ENCODE data around the gene CACNB4.
A peak's percentile ranks its signal among the peaks of the same experiment; 100 is the strongest.

Gene CACNB4

DNA sequence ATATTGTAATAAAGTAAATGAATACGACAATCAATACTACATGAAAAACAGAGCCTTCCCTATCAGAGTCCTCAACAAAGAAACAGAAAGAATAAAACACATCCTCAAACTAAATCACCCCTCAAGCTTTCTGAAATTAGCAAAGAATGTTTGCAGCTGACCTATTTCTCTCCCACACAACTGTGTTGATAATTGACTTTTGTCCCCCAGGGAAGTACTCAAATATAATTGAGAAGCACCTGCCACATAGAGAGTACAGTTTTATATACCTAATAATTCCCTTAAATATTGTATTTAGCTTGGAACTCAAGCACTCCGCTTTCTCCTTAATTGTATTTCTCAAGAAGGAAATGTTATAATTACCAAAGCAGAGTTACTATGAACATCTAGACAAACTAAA, 12.6 kb downstream of the CACNB4 start:
- no peak for DNase-seq

DNA sequence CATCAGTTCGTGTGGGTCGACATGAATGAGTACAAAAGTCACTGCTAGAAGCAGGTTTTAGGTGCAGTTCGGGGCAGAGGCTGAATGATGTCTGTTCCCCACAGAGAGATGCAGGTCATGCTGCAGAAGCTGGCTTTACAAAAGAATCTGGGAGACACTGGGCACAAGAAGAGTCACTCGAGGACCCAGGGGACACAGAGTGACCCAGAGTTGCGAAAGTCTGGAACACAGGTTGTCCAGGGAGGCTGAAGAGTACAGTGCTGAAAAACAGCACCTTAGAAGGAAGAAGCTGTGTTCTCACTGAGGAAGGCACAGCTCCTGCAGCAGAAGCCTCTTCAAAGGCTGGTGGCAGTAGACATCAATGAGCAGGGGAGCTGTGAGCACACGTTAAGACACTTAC, 14.8 kb downstream of the CACNB4 start:
- DNase-seq, result no peak

DNA sequence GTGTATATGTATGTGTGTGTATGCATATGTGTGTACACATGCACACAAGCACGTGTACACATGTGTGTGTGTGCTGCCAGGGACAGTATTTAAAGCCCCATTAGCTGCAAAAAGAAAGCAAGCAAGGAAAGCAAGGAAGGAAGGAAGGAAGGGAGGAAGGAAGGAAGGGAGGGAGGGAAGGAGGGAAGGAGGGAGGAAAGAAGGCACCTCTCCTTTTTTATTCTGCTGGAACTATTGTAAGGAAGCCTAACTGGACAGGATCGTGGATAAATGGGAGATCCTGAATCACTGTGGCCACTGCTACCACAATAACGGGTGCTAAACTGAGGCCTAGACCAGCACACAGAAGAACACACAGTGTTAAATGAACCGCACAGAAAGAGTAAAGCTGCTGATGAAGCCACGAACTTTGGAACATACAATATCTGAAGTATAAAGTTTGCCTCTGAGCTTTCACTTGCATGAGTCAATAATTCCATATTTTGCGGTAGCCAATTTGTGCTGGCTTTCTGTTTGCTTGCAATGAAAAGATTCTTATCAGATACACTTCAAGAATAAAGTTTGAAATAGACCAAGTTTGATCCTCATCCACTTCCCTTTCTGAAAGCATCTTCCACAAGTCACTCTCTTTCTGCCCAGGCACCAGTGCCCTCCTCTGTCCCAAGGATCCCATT, 15.5 kb downstream of the CACNB4 start:
- no peak for DNase-seq

DNA sequence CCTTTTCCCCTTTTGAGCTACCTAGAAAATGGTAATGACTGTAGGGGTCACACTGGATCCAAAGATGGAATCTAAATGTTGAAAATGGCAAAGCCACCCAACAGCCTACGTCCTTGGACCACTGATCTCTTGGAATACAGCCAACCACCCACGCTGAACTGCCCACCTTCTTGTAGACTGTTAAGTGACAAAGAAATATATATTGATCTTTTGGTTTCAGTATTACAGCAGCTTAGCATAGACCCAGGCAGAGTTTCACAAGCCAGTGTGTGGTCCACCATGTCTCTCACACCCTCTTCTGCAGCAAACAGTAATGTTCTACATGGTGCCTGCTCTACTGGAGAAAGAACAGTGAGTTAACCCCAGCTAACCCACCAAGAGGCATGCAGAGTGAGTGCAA, 20.2 kb downstream of the CACNB4 start:
- DNase-seq, result no peak

DNA sequence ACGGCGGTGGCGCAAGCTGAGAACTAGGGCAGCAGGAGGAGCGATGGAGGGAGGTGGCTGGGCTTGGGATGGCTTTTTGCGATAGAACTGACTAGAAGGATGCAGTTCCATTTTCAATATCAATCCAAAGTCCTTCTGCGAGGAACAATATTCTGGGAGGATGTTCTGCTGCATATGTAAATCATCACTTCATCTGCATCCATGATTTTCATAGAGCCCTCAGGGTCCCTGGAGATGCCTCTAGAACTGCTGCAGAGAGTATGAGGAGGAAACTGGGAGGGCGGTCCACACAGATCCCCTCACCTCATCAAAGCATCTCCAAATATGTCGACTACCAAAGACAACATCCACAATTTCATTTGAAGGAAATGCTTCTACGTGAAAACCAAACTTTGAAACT, 20.8 kb downstream of the CACNB4 start:
- no peak for DNase-seq

DNA sequence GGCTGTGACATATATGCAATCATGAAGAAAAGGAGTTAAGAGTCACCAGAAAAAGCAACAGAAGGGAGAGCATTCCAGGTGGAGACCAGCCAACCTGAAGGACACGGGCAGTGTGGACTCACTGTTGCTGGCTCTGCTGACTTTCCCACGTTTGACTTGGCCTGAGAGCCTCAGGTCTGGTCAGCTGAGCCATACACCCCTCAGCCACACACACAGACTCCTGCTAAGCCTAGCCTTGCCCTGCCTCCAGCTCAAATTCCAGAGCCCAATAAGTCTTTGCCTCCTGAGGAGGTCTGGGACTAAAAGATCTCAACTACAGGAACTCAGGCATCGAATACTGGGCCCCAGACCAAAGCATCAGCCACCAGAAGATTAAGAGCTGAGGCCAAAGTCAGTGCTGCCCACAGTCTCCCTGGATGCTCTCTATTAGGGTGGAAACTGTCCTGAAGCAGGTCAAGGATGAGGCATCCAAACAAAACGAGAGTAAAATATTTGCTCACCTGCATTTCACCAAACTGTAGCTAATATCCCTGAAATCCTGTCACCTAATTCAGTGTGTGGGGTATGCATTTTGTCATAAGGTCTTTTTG, 23.3 kb downstream of the CACNB4 start:
- DNase-seq, result no peak

DNA sequence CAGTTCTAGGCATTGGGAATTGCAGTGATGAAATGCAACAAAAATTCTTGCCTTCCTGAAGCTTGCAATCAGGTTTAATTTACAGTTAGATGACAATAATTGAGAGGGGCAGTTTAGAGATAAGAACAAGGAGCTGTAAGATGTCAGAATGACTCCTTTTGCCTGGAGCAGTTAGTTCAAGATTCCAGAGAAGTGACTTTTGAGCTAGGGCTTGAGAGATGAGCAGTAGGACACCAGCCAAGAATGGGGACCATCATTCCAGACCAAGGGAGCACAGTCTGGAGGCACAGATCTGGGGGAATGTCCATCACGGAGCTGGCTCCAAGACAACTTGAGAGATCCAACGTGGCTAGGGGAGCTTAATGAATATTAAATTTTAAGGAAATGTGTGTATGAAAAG, 26.8 kb downstream of the CACNB4 start:
- no peak for DNase-seq

DNA sequence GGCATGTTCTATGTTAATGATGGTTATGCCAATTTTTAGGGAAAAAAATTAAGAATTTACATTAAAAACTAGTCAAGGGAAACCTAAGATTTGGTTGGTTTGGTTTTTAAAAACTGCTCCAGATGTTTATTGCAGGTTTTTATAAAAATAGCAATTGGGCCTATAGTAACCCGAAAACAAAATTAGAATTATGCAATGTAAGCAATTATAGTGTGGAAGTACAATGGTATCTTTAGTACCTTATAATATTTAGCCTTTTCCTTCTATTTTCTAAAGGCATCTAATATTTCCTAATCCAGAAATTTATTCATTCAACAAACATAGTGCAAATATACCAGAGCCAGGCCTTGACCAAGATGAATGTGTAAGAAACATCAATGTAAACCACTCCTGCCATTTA, 27.3 kb downstream of the CACNB4 start:
- DNase-seq, result no peak

DNA sequence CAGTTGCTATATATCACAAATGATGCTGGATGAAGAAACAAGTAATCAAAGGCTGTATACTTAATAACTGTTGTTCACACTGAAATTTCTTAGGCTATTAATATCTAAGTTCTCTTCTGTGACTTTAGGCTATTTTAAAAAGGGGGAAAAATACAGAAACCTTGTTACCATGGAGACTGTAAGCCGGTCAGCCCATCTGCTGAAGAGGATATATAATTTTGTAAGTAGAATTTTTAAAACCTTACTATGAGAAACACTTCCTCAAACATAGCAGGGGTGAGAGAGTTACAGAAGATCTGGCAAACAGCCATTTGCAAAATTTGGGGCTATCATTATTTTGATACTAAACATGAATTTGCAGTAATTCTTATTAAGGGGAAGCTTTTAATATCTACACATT, 27.8 kb downstream of the CACNB4 start:
- DNase-seq, result no peak

DNA sequence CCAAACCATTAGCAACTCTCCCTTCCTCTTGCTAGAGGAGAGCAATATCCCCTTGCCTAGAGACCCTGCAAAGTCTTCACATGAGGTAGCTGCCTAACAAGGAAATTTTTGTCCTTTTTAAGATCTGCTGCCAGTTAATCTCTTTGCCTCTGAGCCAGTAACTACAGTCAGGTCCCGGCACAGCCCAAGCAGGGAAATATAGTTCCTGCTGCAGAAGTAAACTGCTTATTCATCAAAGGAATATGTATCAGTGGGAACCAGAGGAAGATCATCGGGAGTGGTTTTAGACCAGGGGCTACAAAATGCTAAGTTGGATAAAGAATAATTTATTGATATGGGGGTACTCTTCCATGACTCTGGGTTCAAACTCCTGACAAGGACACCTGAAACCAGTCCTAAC, 30.6 kb downstream of the CACNB4 start:
- no peak for DNase-seq

DNA sequence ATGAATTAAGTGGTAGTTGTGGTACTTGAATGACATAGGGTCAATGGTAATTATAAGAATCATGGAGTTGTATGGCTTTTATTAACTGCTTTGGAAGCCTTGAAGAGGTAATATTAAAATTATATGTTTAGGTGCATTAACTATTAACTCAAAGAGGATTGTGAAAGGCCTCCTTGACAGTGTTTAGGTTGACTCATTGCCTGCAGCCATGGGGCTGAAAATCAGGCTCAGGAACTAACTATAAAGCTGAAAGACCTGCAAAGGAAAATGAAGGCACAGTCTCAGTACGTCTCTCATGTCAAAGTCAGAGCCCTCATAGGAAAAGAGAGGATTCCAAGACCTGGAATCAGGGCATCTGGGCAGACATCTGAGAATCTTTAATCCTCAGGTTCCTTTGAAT, 31.0 kb downstream of the CACNB4 start:
- DNase-seq, result no peak

DNA sequence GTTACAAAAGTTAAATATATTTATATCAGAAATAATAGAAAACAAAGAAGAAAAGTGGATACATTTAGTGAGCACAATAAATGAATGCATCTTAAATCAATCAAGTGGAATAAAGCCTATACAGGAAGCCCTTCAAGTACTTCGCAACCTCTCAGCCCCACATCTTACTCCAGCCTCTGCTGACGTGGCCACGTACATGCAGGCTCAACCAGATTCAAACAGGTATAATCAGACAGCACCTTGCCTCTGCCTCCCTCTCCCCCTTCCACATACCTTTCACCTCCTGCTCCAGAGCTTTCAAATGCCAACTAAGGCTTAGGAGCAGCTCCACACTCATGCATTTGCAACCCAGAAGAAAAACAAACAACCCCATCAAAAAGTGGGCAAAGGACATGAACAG, 32.9 kb downstream of the CACNB4 start:
- no peak for DNase-seq

DNA sequence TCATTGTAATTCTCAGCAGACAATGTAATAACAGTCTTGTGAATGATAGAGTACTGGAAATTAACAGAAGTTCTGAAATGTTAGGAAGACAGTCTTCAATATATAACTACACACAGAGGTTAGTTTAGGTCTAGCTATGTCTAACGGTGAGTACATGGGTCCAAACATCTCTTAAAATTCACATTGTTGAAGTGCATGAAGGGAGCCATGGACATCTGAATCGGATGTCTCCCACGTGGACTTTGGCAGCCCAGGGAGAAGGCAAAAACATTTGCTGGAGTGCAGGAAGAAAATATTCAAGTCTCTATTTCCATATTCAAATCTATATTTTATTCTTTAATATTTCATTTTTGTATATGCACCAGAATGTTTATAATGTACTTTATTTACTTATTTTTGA, 34.8 kb downstream of the CACNB4 start:
- no peak for DNase-seq

DNA sequence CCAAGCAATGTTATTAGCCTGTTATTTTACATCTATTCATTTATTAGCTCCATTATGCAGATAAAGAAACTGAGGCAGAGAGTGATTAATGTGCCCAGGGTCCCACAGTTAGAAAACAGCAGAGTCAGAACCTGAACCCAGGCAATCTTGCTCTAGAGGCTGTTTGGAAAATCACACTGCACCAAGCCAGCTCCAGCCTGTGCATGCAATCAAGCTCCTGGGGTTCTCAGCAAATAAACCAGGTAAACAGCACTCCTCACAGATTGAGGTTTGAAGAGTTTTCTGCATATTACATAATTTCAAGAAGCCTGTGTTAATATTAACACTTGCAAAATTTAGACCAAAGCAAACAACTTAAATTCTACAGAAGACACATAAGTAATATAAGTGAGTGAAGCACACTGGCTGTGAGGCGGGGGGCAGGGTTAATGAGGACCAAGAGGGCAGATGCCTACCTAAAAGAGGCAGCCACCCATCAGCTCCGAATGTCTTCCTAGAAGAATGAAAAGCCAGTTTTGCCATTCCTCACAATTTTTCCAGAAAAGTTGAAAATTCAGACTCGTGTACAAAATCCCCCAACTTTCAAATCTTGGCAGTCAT, 35.4 kb downstream of the CACNB4 start:
- DNase-seq, result no peak

DNA sequence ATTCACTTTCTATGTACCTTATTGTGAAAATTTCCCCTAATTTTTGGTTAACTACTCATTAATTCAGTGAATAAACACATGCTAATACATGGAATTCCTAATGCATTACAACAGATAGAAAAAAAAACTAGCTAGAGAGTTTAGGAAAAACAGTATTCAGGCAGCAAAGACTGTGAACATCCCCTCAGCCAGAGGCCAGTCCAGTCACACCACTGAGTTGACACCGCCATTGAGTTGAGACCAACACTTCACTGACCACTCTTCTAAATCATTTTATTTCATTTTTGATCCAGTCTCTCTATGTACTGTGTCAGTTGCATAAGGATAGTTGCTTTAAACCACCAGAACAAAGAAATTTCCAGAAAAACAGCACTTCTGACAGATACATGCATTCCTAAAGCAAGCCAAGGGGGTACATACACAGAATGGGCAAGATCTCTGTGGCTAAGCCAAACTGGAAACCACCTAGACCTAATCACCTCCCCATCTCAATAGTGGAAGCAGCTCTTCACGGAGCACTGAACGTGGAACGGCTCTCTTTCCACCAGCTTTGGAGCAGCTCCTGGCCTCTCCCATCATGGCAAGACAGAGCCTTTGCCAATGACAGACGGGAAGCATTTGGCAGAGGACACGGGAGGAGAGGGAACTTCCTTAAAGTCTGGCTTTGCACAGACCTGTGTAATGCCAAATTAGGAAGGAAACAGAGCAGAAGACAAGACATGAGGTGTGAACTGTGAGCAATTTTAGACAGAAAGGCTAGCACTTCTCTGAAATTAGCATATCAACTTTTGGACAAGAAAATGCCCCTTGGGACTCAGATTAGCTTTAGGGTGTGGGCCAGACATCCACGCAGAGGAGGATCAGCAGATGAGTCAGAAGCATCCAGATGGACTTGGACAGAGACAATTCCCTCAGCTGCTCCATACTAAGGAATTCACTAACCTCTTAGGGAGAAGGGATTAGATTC, 36.4 kb downstream of the CACNB4 start:
- DNase-seq, result peak; percentile 50

DNA sequence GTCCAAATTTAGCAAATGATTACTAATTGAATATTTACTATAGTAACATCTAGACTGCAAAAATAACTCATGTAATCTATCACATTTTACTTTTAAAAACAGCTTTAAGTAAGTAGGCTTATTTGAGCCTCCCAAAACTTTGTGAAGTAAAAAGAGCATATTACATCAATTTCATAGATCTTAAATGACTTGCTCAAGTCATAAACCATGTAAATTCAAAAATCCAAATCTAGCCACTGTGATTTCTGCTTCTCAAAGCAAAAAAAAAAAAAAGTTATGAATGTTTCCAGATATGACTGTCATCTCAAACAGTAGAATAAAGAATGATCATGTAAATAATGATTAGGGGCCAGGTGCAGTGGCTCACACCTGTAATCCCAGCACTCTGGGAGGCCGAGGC, 37.5 kb downstream of the CACNB4 start:
- DNase-seq, result no peak

DNA sequence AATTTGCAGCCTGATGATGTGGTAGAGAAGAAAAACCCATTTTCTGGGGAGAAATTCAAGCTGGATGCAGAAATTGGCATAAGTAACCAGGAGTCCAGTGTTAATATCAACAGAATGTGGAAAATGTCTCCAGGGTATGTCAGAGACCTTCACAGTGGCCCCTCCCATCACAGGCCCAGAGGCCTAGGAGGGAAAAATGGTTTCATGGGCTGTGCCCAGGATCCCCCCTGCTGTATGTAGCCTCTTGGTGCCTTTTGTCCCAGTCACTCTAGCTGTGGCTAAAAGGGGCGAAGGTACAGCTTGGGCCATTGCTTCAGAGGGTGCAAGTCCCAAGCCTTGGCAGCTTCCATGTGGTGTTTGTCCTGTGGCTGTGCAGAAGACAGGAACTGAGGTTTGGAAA, 40.2 kb downstream of the CACNB4 start:
- DNase-seq, result no peak

DNA sequence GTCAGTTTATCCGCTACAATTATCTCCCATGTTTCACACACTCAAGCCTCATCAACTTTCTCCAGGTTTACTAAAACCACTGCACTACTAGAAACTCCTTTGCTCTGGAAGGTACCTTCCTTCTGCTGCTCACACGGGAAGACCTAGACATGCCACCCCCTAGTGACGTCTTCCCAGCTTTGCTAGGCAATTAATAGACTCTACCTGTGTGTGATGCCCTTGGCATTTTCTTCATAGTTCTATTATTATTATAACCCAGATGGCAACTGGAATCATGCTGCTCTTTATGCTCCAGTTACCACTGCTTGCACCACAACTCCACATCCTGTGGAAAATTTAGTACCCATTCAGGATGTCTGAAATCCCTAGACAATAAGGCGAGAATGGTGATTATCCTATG, 42.4 kb downstream of the CACNB4 start:
- DNase-seq, result no peak

DNA sequence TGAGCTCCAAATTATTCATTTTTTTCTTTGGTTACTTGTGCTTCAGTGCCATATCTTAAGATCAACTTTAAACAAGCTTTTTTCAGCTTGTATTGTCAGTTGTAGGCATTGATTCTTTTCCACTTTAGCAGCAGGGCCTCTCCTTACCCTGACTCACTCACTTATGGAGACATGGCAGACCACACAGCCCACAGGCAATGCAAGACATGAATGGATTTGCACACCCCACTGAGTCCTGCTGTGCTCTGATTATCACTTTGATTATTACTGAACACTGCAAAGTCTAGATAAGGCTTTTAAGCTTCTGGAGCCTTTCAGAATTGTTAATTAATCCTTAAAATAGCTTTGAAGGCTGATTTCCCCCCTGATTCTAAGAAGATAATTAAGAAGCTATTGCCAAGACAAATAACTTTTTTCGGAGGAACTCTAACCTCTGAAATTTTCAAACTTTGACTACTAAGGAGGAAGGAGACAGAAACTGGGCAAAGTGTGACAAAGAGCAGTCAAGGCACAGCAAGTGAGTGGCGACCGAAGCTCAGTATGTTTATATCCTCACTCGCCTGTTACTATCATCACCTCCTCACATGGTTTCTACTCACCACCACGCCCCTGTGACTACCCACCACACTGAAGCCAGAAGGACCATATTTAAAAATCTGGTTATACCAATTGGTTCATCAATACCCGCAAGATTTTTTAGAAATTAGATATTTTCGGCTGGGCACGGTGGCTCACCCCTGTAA, 43.3 kb downstream of the CACNB4 start:
- no peak for DNase-seq

DNA sequence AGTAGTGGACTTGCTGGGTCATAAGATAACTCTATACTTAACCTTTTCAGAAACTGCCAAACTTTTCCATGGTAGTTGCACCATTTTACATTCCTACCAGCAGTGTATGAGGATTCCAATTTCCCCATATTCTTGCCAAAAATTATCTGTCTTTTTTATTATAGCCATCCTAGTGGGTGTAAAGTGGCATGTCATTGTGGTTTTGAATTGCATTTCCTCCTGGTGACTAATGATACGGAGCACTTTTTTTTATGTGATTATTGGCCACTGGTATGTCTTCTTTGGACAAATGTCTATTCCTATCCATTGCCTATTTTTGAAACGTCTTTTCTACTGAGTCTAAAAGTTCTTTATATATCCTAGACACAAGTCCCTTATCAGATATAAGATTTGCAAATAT, 44.3 kb downstream of the CACNB4 start:
- DNase-seq, result no peak

DNA sequence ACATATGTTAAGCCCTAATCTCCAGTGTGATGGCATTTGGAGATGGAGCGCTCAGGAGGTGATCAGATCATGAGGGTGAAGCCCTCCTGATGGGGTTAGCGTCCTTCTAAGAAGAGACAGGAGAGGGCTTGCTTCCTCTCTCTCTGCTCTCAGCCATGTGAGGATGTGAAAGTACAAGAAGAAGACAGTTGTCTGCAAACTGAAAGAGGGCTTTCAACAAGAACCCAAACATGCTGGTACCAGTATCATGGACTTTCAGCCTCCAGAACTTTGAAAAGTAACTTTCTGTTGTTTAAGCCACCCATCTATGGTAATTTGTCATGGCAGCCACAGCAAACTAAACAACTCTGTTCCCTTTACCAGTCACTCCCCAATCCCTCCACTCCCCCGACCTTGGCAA, 47.4 kb downstream of the CACNB4 start:
- DNase-seq, result no peak

DNA sequence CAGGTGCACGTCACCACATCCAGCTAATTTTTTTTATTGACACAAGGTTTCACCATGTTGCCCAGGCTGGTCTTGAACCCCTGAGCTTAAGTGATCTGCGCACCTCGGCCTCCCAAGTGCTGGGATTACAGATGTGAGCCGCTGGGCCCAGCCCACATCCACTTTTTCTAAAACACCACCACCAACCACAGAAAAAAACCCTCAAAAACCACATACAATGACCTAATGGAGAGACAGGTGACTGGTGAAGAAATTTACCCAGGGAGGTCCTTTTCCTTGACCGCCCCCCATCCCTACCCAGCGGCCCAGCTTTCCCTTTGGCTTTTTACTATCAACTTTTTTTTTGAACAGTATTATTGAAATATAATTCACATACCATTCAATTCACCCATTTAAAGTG, 47.9 kb downstream of the CACNB4 start:
- DNase-seq, result no peak

DNA sequence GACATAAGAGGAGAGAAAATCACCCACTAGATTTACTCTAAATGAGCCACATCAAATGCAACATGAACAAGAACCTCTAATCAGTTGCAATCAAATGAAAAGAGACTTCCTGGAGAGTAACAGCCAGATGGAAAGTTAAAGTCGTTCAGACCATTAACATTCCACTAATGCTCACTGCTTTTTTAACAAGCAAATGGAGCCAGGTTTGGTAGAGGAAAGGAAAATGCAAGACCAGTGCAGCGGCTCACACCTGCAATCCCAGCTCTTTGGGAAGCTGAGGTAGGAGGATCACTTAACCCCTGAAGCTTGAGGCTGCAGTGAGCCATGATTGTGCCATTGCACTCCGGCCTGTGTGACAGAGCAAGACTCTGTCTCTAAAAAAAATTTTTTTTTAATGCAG, 48.5 kb downstream of the CACNB4 start:
- DNase-seq, result no peak

Data from right hindlimb (tissue), 1 donor.